ENCODE measurements around the gene CARS2. TPM values are rescaled to one million over a fixed set of nuclear protein-coding genes. Genes with fewer than 3 reads are reported as not detected.
"Not testable (repeated sequence)": the region's sequence is repeated elsewhere in the genome, so short reads cannot be mapped to it uniquely, and the experiment has no call there.

CARS2 gene
- total and polyA plus RNA-seq, 7 donors: 35.4 to 77.5 (median 45.7) TPM

DNA sequence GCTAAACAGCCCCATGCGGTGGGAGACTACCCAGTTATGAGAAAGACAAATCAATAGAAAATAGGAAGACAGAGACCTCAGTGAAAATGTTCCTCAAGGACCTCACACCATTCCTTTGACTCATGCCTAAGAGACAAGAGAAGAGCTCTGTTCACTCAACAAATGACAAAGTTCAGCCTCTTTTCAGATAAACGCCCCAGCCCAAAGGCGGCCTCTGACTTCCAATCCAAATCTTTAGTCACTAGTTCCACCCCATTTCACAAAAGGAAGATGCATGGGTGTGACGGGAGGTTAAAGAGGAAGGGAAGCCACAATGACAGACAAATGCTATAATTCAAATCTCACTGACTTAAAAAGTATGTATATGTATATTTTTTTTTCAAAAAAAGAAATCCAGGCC, 8.1 kb downstream of the CARS2 start:
- Histone ChIP-seq H3K4me1 (peaks cover 0 to 8% (median 7%) of the 10 kb centered on the region in 4 donors), H3K27me3 (no peaks in the 10 kb centered on the region), H3K27ac (no peak overlapping the region), H3K4me3 (no peak overlapping the region), H3K9me3 (no peaks in the 10 kb centered on the region), H3K36me3 (peaks cover 16 to 89% (median 45%) of the 10 kb centered on the region in 4 donors)
- TF ChIP-seq, protein P1, sequence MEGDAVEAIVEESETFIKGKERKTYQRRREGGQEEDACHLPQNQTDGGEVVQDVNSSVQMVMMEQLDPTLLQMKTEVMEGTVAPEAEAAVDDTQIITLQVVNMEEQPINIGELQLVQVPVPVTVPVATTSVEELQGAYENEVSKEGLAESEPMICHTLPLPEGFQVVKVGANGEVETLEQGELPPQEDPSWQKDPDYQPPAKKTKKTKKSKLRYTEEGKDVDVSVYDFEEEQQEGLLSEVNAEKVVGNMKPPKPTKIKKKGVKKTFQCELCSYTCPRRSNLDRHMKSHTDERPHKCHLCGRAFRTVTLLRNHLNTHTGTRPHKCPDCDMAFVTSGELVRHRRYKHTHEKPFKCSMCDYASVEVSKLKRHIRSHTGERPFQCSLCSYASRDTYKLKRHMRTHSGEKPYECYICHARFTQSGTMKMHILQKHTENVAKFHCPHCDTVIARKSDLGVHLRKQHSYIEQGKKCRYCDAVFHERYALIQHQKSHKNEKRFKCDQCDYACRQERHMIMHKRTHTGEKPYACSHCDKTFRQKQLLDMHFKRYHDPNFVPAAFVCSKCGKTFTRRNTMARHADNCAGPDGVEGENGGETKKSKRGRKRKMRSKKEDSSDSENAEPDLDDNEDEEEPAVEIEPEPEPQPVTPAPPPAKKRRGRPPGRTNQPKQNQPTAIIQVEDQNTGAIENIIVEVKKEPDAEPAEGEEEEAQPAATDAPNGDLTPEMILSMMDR (IDR thresholded peaks at IDR 0.05): no peak
- TF ChIP-seq EP300 (IDR thresholded peaks at IDR 0.05) (no peak), POLR2A (IDR thresholded peaks at IDR 0.05) (no peak), POLR2AphosphoS5 (IDR thresholded peaks at IDR 0.05) (no peak)
- intact Hi-C loops (cut with DNase I): no loop called here
- DNase-seq: no peak
- WGBS, 2 donors: 74 to 92% methylated on average over 4 of the region's 4 CpGs

DNA sequence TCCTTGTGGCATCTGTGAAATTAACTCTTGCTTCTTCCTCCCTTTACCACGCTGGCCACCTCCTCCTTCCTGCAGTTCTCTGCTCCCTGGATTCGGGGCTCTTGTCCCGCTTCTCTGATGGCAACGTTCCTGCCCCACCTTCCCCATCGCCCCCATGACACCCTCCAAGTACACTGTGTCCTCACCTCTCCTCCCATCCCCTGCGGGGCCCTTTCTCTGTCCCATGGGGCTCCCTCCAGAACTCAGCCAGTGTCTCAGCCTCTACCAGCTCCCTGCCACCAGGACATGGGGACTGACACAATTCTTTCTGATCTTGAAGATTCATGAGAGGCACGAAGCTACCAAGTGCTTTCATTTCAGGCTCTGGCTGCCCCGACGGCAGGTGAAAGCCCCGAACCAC, 9.1 kb downstream of the CARS2 start:
- no peak overlapping the region for H3K27ac ChIP-seq
- H3K4me3 ChIP-seq: no peak overlapping the region
- H3K36me3 ChIP-seq: peaks cover 16 to 83% (median 45%) of the 10 kb centered on the region in 4 donors
- DNase-seq: peak; percentile 54
- TF ChIP-seq, protein P1 (IDR thresholded peaks at IDR 0.05): no peak
- TF ChIP-seq EP300 (IDR thresholded peaks at IDR 0.05) (no peak), POLR2AphosphoS5 (IDR thresholded peaks at IDR 0.05) (no peak), POLR2A (IDR thresholded peaks at IDR 0.05) (no peak)
- WGBS, 2 donors: 91 to 92% methylated on average over 10 of the region's 10 CpGs
- no peaks in the 10 kb centered on the region for H3K27me3 ChIP-seq
- no peaks in the 10 kb centered on the region for H3K4me1 ChIP-seq
- intact Hi-C loops (cut with DNase I): no loop called here
- no peaks in the 10 kb centered on the region for H3K9me3 ChIP-seq

DNA sequence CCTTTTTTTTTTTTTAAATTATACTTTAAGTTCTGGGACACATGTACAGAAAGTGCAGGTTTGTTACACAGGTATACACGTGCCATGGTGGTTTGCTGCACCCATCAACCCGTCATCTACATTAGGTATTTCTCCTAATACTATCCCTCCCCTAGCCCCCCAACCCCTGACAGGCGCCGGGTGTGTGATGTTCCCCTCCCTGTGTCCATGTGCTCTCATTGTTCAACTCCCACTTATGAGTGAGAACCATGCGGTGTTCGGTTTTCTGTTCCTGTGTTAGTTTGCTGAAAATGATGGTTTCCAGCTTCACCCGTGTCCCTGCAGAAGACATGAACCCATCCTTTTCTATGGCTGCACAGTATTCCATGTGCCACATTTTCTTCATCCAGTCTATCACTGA, 10.1 kb downstream of the CARS2 start:
- intact Hi-C loops (cut with DNase I); H3K9me3 ChIP-seq; DNase-seq; H3K4me1 ChIP-seq; H3K4me3 ChIP-seq; H3K27ac ChIP-seq; H3K27me3 ChIP-seq: not testable (repeated sequence)
- 88 to 94% methylated on average over 7 of the region's 7 CpGs for WGBS, 2 donors
- peaks cover 16 to 81% (median 43%) of the 10 kb centered on the region in 4 donors for H3K36me3 ChIP-seq

DNA sequence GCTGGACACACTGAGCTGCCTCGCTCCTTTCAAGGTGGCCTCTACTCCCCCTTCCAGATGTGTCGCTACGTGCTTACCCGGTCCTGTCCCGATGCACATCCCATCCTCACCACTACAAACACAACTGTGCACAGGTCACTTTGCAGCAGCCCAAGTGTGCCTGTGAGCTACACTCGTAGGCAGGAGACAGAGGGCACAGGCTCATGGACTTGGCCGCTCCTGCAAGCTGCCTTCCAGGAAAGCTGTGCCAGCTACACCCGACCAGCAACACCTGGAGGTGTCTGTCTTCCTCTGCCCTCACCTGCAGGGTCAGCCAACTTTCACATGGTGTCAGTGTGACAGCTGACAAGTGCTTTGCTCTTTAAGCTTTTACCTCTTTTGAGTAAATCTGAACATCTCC, 15.4 kb downstream of the CARS2 start:
- Histone ChIP-seq H3K4me1 (peaks cover 0 to 5% (median 4%) of the 10 kb centered on the region in 4 donors), H3K4me3 (no peak overlapping the region), H3K27me3 (no peaks in the 10 kb centered on the region), H3K27ac (peak overlapping the region in 1 of 4 donors; percentile 39), H3K36me3 (peaks cover 0 to 61% (median 14%) of the 10 kb centered on the region in 4 donors), H3K9me3 (no peaks in the 10 kb centered on the region)
- TF ChIP-seq POLR2A (IDR thresholded peaks at IDR 0.05): no peak
- TF ChIP-seq, protein P1 (IDR thresholded peaks at IDR 0.05): no peak
- no peak for TF ChIP-seq EP300 (IDR thresholded peaks at IDR 0.05)
- TF ChIP-seq POLR2AphosphoS5 (IDR thresholded peaks at IDR 0.05): no peak
- WGBS, 2 donors: 82 to 93% methylated on average over 8 of the region's 8 CpGs
- intact Hi-C loops (cut with DNase I): no loop called here
- no peak for DNase-seq

DNA sequence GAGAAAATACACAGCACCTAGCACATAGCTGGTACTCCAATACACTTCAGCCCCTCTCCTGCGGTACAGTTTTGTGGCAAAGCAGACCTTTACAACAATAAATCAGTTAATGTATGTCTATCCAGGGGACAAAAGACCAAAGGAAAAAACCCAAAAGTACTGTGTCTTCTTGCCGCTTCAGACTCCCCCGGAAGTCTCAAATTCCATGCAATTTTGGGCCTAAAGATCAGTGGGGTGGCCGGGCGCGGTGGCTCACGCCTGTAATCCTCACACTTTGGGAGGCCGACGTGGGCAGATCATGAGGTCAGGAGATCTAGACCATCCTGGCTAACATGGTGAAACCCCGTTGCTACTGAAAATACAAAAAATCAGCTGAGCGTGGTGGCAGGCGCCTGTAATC, 16.2 kb downstream of the CARS2 start:
- no peak for DNase-seq
- Histone ChIP-seq H3K4me3 (no peak overlapping the region), H3K27me3 (no peaks in the 10 kb centered on the region), H3K4me1 (peaks cover 0 to 10% (median 9%) of the 10 kb centered on the region in 4 donors), H3K27ac (peak overlapping the region in 1 of 4 donors; percentile 28), H3K9me3 (no peaks in the 10 kb centered on the region), H3K36me3 (peaks cover 0 to 53% (median 13%) of the 10 kb centered on the region in 4 donors)
- 92 to 96% methylated on average over 12 of the region's 12 CpGs for WGBS, 2 donors
- no peak for TF ChIP-seq POLR2A (IDR thresholded peaks at IDR 0.05)
- no peak for TF ChIP-seq EP300 (IDR thresholded peaks at IDR 0.05)
- TF ChIP-seq POLR2AphosphoS5 (IDR thresholded peaks at IDR 0.05): no peak
- TF ChIP-seq, protein P1 (IDR thresholded peaks at IDR 0.05): no peak
- intact Hi-C loops (cut with DNase I): loop anchor here (2.0 kb wide), 1 partner anchor 13 kb away; no protein-coding TSS in a partner anchor

All from sigmoid colon (tissue), 7 donors.